SU-DHL-6 (cell line): Measurements from ENCODE around the gene COL18A1.

Experiments used
- CTCF ChIP-seq: fragments of 200-600 bp; sonication (generic); IDR thresholded peaks from one replicate; pipeline ENCODE4 v1.5.1; 2017; ENCODE audit warnings: antibody characterized with exemption, mild to moderate bottlenecking, low read length, moderate library complexity; ENCODE audit not compliant: insufficient read depth, poor library complexity, severe bottlenecking
- EZH2phosphoT487 ChIP-seq: fragments of 200-600 bp; sonication (generic), shearing (Covaris generic); conservative IDR thresholded peaks from 2 replicates; pipeline ENCODE4 v1.6.1; 2018; ENCODE audit warnings: mild to moderate bottlenecking, antibody characterized with exemption, low read length, moderate library complexity, mixed read lengths

- TF ChIP-seq CTCF (peak; percentile 55), EZH2phosphoT487 (no peak)
Observed at GRCh38 chr21:45554477-45555175, 149.7 kb downstream of the COL18A1 start.
